NCI-H1436 (cell line): ENCODE results near the gene TMEM69.
"Not testable (repeated sequence)": the region's sequence is repeated elsewhere in the genome, so short reads cannot be mapped to it uniquely, and the experiment has no call there.

Experiments
- DNase-seq: peaks from one replicate; lab custom pipeline; 2025; lab: John Stamatoyannopoulos, UW

The TMEM69 gene

DNA sequence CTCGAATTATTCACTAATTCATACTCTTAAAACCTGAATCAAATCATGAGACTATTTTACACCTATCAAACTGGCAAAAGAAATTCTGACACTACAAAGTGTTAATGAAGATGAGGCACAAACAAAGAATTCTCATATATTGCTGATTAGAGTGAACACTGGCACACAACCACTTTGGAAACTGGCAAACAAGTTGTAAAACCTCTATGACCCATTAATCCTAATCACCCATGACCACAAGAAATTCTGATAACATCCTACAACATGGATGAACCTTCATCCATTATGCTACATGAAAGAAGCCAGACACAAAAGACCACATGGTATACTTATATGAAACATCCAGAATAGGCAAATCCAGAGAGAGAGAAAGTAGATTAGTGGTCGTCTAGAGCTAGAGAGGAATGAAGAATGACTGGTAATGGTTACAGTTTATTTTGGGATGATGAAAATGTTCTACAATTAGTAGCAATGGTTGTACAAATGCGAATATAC lies 10.2 kb upstream of the TMEM69 start:
- DNase-seq = no peak

DNA sequence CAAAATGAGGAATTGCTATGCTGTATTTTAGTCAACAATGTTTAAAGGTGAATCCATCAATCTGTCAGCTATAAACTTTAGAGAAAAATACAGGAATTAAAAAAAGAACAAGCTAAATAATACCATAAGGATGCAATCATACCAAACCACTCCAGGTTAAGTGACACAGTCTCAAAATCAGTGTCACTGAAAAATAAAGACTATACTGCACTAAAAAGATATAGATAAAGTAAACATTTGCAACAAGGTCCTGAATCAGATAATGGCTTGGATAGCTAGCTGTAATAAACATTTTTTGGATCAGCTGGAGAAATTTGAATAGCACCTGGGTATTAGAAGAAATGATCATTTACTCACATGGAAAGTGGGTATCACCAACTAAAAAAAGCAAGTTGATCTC lies 9.5 kb upstream of the TMEM69 start:
- no peak for DNase-seq

DNA sequence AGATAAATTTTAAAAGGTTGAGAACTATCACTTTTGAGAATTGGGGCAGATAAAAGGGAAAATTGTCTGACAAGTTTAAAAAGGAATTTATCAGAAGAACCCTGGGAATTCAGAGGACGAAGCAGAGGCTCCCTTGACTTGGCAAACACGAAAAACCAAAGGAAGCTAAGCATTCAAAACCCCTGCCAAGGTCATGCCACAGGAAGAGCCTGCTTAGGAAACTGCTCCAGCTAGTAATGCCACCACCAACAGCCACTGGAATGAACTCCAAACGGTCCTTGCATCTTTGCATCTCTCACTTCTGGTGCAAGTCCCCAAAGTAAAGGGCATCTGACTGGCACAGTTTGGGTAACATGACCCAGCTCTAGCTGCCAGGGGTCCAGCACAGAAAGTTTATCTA lies 8.9 kb upstream of the TMEM69 start:
- DNase-seq = no peak

DNA sequence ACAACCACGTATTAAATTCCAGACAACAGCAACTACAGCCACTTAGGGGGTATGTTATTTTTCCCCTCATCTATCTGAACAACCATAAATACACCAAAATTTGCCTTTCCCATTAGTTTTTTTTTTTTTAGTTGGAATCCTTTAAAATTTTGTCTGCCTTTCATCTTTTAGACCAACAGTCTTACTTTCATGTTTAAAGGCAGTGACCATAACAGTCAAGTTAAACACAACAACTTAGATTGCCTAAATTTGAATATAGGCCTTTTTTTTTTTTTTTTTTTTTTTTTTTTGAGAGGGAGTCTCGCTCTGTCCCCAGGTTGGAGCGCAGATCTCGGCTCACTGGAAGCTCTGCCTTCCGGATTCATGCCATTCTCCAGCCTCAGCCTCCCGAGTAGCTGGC lies 5.0 kb upstream of the TMEM69 start:
- DNase-seq = no peak

DNA sequence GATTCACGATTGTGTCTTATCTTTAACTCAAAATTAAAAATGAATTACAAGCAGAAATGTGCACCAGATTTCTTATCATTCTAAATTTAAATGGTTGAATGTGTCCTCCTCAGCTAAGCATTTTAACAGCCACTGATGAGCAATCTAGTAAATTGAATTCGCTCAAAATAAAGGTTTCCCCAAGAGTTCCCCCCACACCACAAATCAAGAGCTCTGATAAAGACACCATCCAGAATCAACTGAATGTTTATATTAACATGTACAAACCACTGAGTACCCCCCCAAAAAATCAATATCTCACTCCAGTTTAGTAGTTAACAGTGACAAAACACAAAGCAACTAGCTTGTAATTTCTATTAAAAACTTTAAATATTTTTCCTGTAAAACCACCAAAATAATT lies 3.6 kb upstream of the TMEM69 start:
- DNase-seq = no peak

DNA sequence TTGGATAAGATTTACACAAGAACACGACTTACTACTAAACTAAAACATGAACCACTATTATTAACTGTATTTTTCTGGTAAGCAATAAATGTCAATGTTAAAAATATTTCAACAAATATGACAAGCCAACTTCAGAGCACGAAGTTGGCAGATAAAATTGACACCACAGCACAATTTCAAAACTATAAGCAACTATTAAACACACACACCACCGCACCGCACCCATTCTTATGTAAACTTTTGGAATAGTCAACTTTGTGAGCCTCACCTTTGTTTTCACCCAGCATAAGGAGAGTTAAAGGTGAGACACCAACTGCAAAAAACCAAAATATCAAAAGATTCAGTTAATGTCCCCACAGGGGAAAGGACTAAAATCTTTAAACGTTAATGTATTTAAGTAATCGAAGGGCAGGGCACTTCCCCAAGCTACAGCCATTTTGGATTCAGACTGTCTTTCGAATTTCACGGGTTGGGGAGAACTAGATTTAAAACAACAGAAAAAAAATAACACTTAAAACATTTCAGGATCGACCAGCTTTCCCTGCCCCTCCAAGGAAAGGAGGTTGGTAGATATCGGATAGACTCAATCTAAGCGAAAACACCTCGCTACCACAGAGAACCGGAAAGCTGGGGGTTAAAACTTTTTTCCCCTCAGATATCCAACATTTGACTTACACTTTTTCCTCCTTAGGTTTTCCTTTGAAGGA lies 2.5 kb upstream of the TMEM69 start:
- no peak for DNase-seq

DNA sequence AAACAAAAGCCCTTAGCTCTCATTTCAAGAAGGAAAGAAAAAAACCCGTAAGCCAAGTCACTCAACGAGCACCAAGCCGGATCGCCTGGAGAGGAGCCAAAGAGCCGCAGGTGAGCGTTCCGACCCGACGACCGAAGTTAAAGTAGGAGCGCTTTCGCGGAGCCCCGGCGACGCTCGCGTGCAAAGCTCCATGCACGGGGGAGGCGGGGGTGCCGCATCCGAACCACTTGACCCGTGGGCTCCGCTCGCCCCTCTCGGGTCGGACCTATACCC lies 2.0 kb upstream of the TMEM69 start:
- peak; percentile 52 for DNase-seq

DNA sequence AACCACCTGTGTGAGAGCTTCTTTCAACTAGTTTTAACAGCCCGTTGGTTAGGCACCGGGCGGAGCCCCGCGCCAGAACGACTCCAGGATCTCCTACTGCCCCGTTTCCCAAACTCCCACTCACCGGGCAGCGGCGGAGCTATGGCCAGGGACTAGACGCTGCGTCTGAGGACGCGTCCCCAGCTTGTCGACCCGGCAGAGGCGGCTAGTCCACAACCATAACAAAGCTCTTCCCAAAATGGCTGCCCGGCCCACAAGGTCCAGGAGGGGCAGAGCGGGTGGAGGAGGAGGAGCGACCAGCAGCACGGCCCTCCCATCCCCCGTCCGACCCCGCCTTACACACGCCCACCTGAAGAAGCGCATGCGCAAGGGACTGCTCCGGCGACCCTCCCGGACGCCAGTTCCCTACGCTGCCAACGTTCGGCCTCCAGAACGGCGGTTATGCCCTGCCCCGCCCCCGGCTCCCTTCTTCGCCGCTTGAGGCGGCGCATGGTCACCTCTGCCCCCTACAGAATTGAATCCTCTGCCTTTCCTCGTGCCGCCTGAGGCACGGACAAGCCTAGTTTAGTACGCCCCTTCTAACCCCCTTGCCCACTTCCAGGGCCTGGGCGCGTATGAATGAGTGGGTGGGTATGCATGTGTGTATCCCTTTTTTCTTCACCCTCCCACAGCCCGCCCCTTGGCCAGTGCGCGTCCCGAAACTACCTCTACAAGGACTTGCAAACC lies 1.5 kb upstream of the TMEM69 start, which contains the start of gene GPBP1L1:
TSS of gene GPBP1L1 (minus strand) at position 246 of the 726 bp plus-strand sequence. CDS start 27,446 bp downstream, outside the sequence.
- DNase-seq = peak; percentile 95

DNA sequence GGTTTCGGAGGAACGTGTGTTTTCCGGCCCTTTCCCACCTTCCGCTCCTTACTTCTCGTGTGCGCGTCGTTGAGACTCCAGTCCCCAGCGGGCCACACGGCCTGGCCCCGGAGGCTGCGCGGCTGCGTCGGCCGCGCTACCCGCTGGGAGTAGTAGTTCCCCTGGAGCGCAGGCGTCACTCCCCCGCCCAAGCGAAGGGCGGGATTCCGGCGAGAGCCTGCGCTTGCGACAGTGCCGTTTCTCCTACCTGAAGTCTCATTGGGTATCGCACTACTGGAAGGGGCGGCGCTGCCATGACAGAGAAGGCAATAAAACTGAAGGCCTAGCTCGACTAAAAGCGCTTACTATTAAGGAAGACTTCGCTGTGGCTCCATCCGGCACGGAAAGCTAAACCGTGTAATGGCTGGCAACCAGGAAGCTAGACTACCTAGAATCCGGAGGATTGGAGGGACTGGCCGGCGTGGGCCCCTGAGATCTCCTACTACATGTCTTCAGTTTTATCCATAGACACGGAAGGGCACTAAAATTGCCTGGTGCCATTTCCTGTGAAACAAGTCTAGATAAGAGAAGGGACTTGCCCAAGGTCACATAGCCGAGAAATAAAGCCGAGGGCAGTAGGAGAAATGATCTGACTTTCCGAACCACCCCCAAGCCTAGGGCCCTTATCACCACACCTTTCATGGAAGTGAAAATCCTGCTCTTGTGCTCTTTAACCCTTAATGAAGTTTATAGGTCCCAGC lies 797 bp upstream of the TMEM69 start:
- peak; percentile 98 for DNase-seq

DNA sequence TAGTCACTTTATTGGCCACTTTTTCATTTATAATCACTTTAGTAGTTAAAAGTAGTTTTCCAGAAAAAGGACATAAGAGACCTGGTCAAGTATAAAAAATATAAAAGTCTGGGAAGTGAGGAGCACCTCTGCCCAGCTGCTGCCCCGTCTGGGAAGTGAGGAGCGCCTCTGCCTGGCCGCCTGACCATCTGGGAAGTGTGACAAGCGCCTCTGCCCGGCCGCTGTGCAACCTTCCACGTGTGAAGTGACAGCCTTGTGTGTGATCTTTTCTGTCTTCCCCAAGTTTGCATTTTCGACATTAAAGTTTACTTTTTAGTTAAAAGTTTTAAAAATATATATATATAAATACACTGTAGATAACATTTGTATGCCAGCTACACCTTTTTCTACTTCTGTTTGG lies 5.8 kb downstream of the TMEM69 start:
- not testable (repeated sequence) for DNase-seq

DNA sequence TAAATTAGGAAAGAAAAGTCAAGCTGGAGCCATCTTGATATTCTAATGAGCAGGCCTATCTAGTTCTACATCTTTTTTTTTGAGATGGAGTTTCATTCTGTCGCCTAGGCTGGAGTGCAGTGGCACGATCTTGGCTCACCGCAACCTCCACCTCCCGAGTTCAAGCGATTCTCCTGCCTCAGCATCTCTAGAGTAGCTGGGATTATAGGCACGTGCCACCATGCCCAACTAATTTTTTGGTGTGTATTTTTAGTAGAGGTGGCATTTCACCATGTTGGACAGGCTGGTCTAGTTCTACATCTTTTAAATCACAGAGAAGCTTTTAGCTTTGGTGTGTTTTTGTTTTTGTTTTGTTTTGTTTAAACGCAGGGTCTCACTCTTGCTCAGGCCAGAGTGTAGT lies 6.8 kb downstream of the TMEM69 start:
- DNase-seq = no peak

DNA sequence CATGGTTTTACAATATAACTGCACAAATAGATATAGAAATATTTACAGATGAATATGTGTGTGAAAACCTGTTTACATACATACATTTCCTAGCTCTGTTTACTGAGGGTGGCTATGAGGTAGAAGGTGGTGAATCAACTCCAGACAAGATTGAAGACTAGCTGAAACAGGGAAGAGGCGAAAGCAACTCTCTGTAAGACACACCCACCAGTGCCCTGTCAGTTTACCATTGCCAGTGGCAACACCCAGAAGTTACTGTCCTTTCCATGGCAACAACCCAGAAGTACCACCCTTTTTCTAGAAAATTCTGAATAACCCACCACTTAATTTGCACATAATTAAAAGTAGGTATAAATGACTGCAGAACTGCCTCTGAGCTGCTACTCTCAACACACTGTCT lies 16.7 kb downstream of the TMEM69 start:
- DNase-seq = no peak

DNA sequence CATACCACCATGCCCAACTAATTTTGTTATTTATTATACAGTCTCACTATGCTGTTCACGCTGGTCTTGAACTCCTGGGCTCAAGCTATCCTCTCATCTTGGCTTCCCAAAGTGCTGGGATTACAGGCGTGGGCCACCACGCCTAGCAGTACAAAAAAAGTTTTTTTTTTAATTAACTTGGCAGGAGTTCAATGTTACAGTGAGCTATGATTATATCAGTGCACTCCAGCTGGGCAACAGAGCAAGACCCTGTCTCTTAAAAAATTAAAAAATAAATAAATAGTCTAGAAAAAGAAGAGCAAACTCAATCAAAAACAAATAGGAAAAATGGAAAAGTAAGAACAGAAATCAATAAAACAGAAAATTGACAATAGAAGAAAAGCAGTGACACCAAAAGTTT lies 25.7 kb downstream of the TMEM69 start:
- DNase-seq = no peak

DNA sequence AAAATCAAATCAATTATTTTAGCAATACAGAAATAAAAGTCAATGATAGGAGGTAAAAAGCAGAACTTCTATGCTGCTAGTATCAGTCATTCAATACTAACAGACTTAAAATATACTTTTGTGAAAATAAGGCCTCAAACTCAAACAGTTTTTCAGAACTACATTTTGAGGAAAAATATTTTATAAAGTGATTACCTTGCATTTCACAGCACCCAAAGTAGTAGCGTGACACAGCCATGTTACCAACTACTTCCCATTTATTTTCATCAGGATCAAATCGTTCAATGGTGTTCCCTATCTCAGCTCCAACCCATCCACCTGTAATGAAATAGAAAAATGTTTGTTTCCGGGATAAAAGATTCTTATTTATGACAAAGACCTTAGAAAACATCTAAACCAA lies 28.7 kb downstream of the TMEM69 start:
- no peak for DNase-seq

DNA sequence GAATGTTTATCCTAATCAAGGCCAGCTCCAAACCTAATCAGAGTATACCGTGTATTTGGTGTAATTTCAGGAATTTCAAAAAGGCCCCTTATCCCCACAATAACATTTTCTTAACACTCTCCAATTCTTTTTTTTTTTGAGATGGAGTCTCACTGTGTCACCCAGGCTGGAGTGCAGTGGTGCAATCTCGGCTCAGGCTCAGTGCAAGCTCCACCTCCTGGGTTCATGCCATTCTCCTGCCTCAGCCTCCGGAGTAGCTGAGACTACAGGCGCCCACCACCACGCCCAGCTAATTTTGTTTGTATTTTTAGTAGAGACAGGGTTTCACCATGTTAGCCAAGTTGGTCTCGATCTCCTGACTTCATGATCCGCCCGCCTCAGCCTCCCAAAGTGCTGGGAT lies 29.4 kb downstream of the TMEM69 start:
- DNase-seq = not testable (repeated sequence)

DNA sequence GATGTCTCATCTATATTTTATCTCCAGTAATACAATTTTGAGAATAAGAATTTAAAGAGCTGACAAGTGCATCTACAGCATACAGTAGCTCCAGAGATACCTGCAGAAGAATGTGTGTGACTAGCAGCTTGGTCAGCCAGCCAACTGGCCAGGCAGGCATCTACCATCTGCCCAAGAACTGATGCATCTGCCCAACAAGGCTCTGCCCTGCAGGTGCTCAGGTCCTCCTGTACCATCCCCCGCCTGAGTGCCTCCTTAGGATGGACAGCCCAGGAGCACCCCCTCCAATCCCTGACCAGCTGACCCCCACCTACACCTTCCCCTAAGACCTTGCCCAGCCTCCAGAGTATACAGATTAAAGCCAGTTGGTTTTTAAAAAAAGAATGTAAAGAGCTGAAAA lies 30.3 kb downstream of the TMEM69 start:
- DNase-seq = no peak

DNA sequence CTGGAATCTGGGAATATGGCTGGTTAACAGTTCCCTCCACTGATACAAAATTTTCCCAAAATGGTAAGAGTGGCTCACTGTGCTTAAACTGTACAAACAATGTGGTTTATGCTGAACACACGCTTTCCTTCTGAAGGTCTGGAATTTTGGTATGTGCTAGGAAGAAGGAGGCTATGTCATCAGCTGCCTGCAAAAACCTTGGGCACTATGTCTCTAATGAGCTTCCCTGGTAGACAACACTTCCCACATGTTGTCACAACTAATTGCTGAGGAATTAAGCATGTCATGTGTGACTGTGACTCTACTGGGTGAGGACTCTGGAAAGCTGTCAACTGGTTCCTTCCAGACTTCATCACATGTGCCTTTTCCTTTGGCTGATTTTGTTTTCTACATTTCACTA lies 33.2 kb downstream of the TMEM69 start:
- no peak for DNase-seq

DNA sequence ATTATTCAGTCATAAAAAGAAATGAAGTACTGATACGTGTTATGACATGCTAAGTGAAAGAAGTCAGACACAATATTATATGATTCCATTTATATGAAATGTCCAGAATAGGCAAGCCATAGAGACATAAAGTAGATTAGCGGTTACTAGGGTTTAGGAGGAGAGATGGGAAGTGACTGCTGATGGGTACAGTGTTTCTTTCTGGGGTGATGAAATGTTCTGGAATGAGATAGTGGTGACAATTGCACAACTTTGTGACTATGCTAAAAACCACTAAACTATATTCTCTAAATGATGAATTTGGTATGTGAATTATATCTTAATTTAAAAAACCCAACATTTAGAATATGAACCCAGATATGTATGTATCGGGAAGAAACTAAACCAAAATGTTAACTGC lies 34.8 kb downstream of the TMEM69 start:
- DNase-seq = no peak

DNA sequence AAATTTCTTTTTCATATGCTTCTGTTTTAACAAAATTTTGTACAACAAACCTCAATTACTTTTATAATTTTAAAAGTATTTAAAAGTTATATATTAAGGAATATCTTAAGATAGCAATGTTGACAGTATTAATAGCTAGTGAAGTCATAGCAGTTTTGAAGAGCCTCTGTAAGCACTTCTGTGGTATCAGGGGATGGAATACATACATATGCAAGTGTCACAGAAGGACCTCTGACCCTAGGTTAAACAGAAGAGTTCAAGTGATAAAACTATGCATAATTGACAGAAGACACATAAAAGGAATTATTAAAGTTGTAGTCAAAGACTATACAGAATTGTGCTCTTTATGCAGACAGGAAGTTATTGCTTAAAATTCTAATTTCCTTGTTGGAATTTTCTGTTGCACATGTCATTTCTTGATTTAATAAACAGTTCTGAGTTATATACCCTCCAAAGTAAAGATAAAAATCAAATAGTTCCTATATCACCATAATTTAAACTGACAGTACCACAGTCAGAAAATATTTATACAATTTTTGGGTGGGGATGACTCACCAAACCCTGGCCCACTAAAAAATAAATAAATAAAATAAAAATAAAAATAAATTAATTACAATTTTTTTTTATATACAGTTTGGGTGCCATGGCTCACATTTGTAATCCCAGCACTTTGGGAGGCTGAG lies 35.4 kb downstream of the TMEM69 start:
- no peak for DNase-seq

DNA sequence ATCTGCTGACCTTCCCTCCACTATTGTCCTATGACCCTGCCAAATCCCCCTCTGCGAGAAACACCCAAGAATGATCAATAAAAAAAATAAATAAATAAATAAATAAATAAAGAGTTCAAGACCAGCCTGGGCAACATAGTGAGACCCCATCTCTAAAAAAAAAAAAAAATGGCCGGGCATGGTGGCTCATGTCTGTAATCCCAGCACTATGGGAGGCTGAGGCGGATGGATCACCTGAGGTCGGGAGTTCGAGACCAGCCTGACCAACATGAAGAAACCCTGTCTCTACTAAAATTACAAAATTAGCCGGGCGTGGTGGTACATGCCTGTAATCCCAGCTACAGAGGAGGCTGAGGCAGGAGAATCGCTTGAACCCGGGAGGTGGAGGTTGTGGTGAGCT lies 38.0 kb downstream of the TMEM69 start:
- DNase-seq = not testable (repeated sequence)

DNA sequence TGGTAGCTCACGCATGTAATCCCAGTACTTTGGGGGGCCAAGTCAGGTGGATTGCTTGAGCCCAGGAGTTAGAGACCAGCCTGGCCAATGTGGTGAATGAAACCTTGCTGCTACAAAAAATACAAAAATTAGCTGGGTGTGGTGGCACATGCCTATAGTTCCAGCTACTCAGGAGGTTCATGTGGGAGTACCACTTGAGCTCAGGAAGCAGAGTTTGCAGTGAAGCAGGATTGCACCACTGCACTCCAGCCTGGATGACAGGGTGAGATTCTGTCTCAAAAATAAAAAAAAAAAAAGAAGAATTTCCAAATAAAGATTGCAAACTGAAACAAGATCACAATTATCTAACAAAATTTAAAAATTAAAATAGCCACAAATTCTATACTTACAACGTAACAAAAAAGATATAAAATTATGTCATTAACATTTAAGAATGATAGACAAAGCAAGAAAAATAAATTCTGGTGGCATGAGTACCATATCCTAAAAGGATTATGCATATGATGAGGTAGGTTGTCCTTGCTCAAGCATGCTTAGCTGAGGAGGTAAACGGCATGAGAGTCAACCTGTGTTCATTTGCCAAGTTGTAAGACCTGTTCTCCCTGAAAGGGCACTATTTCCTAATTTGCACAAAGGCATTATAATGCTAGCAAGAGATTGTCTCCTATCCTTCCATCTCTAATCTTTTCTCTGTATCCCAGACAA lies 42.2 kb downstream of the TMEM69 start:
- DNase-seq = no peak

DNA sequence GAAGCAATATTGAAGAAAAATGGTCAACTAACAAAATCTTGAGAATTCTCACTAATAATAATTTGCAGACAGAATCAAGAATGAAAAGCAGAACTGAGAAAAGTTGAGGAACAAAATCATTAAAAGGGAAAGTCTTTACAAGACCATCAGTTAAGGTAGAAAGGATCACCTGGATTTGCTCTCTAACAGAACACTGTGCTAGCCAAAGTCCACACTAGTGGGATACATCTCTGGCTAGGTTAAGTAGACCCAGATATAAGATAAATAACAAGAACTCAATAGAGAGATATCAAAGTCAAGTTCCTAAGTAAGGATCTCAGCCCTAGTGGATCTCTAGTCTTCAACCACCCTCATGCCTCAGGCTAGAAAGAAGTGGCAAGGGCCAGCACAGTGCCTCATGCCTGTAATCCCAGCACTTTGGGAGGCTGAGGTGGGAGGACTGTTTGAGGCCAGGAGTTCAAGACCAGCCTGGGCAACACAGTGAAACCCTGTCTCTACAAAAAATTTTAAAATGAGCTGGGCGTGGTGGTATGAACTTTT lies 42.9 kb downstream of the TMEM69 start:
- DNase-seq = no peak
